Measurements from ENCODE around the gene TFDP3. TPM values are rescaled to one million over a fixed set of nuclear protein-coding genes. Genes with fewer than 3 reads are reported as not detected.

TFDP3 gene
- total and polyA plus RNA-seq, 2 of the 4 experiments (the other 2 are of a cell fraction): not detected

- no peak overlapping the region for H3K4me2 ChIP-seq (ENCODE audit: low read depth, low read length)
- no peak overlapping the region for H4K91ac ChIP-seq (ENCODE audit: insufficient read depth, low read depth, low read length)
- no peak for TF ChIP-seq MAZ (IDR thresholded peaks at IDR 0.05; ENCODE audit: borderline replicate concordance, low read depth, low read length)
- H2BK120ac ChIP-seq (ENCODE audit: low read depth, low read length): no peak overlapping the region
- no peaks in the 10 kb centered on the region for H3K79me1 ChIP-seq (ENCODE audit: low read depth in 1 of 2, low read length in 2 of 2)
- no peak overlapping the region for H3K18ac ChIP-seq (ENCODE audit: low read depth, low read length)
- H2BK15ac ChIP-seq (ENCODE audit: low read depth, low read length): no peak overlapping the region
- DNase-seq (no peak), ATAC-seq (ENCODE audit: low read depth) (no peak)
- in situ Hi-C loops (cut with MboI; ENCODE audit: low sequenced_read_pairs) (no loop called here), intact Hi-C loops (cut with micrococcal nuclease) (no loop called here), dilution Hi-C loops (cut with HindIII; ENCODE audit: low sequenced_read_pairs, unreplicated experiment) (no loop called here)
- H2BK5ac ChIP-seq (ENCODE audit: low read depth, low read length, poor library complexity, severe bottlenecking): no peak overlapping the region
- WGBS, 2 experiments (ENCODE audit: extremely low coverage in 2 of 2, insufficient read length in 1 of 2): 80% methylated on average over 1 of the region's 5 CpGs; no CpG with 5 or more reads in 1 of the 2 experiments
- H4K8ac ChIP-seq (ENCODE audit: low read depth in 2 of 2, low read length in 2 of 2): no peak overlapping the region
- no peak overlapping the region for H3K14ac ChIP-seq (replicated peaks; ENCODE audit: low read depth, low read length)
- H3K27ac ChIP-seq (ENCODE audit: insufficient read depth, low read length): no peak overlapping the region
- peaks cover 1% of the 10 kb centered on the region for H3K27me3 ChIP-seq (ENCODE audit: control insufficient read depth, insufficient read depth, low read length)
- H3K4ac ChIP-seq (ENCODE audit: low read depth, low read length): no peak overlapping the region
- no peaks in the 10 kb centered on the region for H4K20me1 ChIP-seq (ENCODE audit: insufficient read depth, low read length)
- CTCF ChIA-PET: no interaction called here
- no peaks in the 10 kb centered on the region for H3K9me1 ChIP-seq (ENCODE audit: insufficient read depth, low read length)
- H3K4me1 ChIP-seq (ENCODE audit: control insufficient read depth, insufficient read depth, low read length): no peaks in the 10 kb centered on the region
- H3K9me3 ChIP-seq (ENCODE audit: control insufficient read depth, insufficient read depth, low read length): peaks cover 14% of the 10 kb centered on the region
- H2AK5ac ChIP-seq (ENCODE audit: low read depth, low read length): no peak overlapping the region
- H3K56ac ChIP-seq (ENCODE audit: extremely low read depth, insufficient read depth, low read length): no peak overlapping the region
- H4K5ac ChIP-seq (ENCODE audit: low read depth, low read length): no peak overlapping the region
- no peak overlapping the region for H3K9ac ChIP-seq (ENCODE audit: low read depth, low read length)
- BruUV-seq (replicated peaks): no TSS peak
- no peak overlapping the region for H2BK20ac ChIP-seq (ENCODE audit: low read depth, low read length)
- POLR2A ChIA-PET (ENCODE audit: unreplicated experiment): no interaction called here
- H3K36me3 ChIP-seq (ENCODE audit: control insufficient read depth, insufficient read depth, low read length): no peaks in the 10 kb centered on the region
- no peak overlapping the region for H3K4me3 ChIP-seq (ENCODE audit: insufficient read depth, low read depth, low read length)
- no peak overlapping the region for H2AK9ac ChIP-seq (replicated peaks; ENCODE audit: low read depth, low read length, poor library complexity)
- H3K23ac ChIP-seq (ENCODE audit: low read depth, low read length): no peak overlapping the region
- H2AFZ ChIP-seq (replicated peaks; ENCODE audit: low read length, poor library complexity): no peak overlapping the region
Observed at GRCh38 chrX:133250184-133251100, 32.3 kb upstream of the TFDP3 start.

Measured in IMR-90 (cell line).